GM12864 (cell line): Measurements from ENCODE around the gene PPM1H.

Experiments
- DNase-seq: peaks from one replicate; pipeline ENCODE4 v3.0.0-alpha.2; 2011; ENCODE audit warnings: low read depth
- H3K4me3 ChIP-seq: 2 replicates; pipeline ENCODE4 v1.5.1; 2011; ENCODE audit warnings: mild to moderate bottlenecking, low read depth, low read length, control low read depth
- CTCF ChIP-seq: IDR thresholded peaks from 2 replicates; pipeline ENCODE4 v1.5.1; 2011; ENCODE audit warnings: low read depth, mild to moderate bottlenecking, moderate library complexity, low read length, control low read depth, inconsistent platforms; ENCODE audit errors: missing control alignments

The PPM1H gene

GRCh38 chr12:62629971-62630739 is 304.8 kb downstream of the PPM1H start:
- no peak for DNase-seq
- H3K4me3 ChIP-seq, result no peak overlapping the region
- no peak for TF ChIP-seq CTCF

GRCh38 chr12:62629413-62629812 is 305.5 kb downstream of the PPM1H start:
- no peak for DNase-seq
- no peak for TF ChIP-seq CTCF

GRCh38 chr12:62627181-62627580 is 307.8 kb downstream of the PPM1H start:
- no peak for TF ChIP-seq CTCF
- DNase-seq, result no peak
- H3K4me3 ChIP-seq, result no peak overlapping the region

More at GRCh38 chr12:62629413-62629812, 305.5 kb downstream of the PPM1H start:
- H3K4me3 ChIP-seq, result no peak overlapping the region

- DNase-seq, result no peak
- TF ChIP-seq CTCF, result no peak
- no peak overlapping the region for H3K4me3 ChIP-seq
Observed at GRCh38 chr12:62625228-62625627, 309.7 kb downstream of the PPM1H start.

GRCh38 chr12:62622177-62622576 is 312.8 kb downstream of the PPM1H start:
- no peak for DNase-seq
- no peak for TF ChIP-seq CTCF
- no peak overlapping the region for H3K4me3 ChIP-seq

GRCh38 chr12:62621101-62621638 is 313.8 kb downstream of the PPM1H start:
- DNase-seq, result no peak
- no peak for TF ChIP-seq CTCF
- no peak overlapping the region for H3K4me3 ChIP-seq

GRCh38 chr12:62618930-62619329 is 316.0 kb downstream of the PPM1H start:
- no peak for TF ChIP-seq CTCF
- DNase-seq, result no peak
- no peak overlapping the region for H3K4me3 ChIP-seq
